GM18909 (cell line): Measurements from ENCODE around the gene FARP1.

ENCODE experiments used
- ATAC-seq: cut with Tn5 transposase; IDR thresholded peaks from one replicate; pipeline ENCODE4 v1.9.1; 2021; ENCODE audit warnings: mild to moderate bottlenecking; ENCODE audit not compliant: unreplicated experiment, poor library complexity

Gene FARP1

GRCh38 chr13:98468929-98469328, 326.0 kb downstream of the FARP1 start:
- no peak for ATAC-seq

DNA sequence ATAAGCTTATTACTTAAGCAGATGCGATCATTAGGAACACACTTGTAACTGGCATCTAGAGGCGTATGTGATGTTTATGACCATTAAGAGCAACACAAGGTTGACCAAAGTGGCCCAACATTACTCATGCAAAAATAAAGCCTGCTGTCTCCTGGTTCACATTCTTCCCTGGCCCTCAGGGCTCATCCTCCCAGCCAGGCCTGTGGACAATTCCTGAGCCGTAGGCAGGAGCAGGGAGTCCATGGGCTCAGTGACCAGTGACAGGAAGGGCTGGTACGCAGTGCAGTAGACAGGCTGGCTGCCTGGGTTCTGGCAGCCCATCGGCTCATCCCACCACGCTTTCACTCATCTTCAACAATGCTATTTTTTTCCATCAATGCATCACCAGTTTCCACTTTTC, 328.0 kb downstream of the FARP1 start:
- ATAC-seq: no peak

DNA sequence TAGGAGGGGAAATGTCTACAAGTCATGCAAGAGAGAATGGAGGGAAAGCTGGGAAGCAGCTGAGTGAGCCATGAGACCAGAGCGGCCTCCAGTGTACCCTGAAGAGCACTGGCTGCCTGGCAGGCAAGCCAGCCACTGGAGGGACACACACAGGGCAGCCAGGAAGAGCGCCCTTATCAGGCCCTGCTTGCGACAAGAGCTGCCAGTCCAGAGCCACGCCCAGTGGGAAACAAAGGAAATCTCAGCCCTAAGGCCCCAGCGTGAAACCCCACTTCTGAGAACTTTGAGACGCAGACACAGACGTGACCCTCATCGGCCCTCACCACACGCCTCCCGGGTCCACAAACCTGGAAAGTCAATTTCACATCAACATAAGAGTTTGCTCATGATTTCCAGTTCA, 329.0 kb downstream of the FARP1 start:
- ATAC-seq: no peak

- ATAC-seq: no peak
Measured at GRCh38 chr13:98473135-98473787, 330.4 kb downstream of the FARP1 start.

GRCh38 chr13:98473788-98474144, 330.9 kb downstream of the FARP1 start:
- ATAC-seq: no peak

GRCh38 chr13:98474292-98474691, 331.4 kb downstream of the FARP1 start:
- no peak for ATAC-seq

GRCh38 chr13:98474761-98475160, 331.9 kb downstream of the FARP1 start:
- no peak for ATAC-seq

- ATAC-seq: no peak
Measured at GRCh38 chr13:98475522-98475921, 332.6 kb downstream of the FARP1 start.

- peak; percentile 42 for ATAC-seq
Measured at GRCh38 chr13:98476106-98476505, 333.2 kb downstream of the FARP1 start.

DNA sequence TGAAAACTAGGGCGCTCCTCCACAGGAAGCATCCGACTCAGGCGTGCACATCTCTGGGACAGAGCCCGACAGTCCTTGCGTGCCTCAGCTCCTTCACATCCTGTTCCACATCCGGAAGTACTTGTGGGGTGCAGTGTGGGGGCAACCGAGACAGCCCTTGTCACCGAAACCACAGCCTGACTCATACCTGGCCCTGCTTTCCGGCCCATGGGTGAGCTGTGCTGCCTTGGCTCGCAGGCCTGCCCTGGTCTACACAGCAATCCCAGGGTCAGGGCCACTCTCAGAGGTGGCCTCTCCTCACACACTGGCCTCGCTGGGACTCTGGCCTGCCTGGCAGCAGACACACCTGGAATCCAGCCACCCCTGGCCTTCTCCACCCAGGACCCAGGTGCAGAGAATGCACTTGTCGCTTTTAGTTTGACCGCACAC, 333.7 kb downstream of the FARP1 start:
- ATAC-seq: peak; percentile 93

DNA sequence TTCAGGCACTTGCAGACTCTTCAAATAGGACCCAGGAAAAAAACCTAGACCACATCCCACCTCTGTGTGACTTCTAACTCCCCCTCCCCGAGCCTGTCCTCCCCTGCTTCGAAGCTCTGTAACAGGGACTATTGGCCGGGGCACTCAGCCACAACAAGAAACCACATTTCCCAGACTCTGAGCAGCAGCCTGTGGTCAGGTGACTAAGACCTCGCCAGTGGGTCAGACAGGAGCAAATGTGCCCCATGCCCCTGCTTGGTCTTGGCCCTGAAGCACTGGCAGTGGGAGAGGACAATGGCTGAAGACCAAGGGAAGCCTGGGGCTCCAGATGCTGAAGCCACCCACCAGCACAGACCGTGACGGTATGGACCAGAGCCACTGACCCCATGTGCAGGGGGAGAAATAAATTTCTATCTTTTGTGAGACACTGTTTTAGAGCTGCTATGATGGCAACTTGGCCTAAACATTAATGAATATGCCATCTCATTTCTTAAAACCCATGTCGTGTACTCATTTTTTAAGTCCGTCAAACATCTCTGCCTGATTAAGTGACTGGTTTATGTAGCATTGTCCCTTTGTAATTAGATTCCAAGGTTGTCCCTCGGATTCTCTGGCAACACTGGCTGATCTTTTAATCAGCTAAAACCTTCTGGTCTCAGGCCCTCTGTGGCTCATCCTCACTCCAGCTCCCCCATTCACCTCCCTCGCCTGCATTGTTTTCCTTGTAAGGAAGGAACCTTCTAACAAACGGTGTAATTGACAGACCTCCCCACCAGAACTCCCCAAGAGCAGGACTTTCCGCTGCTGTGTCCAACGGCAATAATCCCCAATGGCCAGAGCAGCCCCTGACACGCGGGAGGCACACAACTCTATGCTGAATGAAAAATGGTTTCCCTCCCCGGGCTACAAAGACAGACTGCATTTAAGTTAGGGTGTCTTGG, 335.6 kb downstream of the FARP1 start:
- ATAC-seq: peak; percentile 51

DNA sequence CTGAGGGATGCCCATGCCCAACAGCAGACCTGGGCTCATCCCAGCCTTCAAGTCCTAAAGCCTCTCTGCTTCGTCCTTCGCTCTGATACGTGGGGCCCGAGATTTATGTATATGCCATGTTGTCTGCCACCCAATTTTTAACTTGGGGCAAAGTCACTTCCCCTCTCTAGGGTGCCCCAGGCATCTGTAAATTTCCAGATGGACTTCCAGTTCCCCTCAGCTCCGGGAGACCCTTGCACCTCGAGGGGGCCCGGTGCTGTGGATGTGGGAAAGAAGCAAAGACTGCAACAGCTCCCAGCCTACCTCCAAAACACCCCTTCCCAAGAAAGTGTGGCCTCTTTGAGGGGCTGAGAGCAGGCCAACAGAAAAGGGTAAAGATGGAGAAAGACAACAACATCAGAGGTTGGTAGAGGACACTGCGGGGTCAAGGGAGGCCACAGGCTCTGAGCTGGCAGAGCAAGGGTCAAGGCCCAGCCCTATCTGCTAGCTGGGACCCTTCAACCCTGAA, 336.7 kb downstream of the FARP1 start:
- ATAC-seq: no peak

GRCh38 chr13:98480915-98481877, 338.3 kb downstream of the FARP1 start:
- peak; percentile 25 for ATAC-seq

- ATAC-seq: no peak
Measured at GRCh38 chr13:98482476-98483444, 339.9 kb downstream of the FARP1 start.

- ATAC-seq: no peak
Measured at GRCh38 chr13:98483601-98484288, 340.9 kb downstream of the FARP1 start.

DNA sequence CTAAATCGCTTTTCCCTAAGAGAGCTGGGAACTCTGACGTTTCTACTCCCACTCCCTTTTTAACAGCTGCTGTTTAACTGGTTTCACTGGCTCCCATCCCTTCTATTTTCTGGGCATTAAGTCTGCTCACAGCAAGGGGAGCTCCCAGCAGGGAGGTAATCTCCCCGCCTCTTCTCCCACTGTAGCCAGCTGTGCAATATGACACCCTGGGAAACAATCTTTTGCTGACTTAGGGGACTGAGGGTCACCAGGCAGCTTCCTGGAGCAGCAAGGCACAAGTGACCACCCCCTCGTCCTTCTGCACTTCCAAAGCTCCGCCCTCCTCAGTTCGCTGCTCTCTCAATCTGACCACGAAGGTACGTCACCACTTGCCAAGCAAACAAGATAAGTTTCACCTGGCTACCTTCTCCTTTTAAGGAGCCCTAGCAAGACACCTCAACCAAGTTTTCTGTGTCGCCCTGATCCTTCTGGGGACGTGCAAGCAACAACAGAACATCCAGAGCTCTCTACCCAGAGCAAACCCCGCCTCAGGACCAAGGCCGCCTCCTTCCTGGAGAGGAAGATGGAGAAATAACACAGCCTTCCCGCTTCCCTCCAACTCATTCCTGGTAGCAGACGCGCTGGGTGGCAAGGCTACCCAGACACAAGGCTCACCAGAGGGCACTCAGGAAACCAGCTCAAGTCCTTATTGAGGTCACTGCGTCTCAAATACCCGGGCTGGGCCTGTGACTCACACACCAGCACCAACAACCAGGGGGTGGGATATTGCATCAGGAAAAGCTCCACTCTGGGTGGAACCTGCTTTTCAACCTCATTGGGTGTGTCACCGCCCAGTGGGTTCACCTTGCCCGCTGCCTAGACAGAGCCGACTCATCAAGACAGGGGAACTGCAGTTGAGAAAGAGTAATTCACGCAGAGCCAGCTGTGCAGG, 341.7 kb downstream of the FARP1 start:
- peak; percentile 38 for ATAC-seq

GRCh38 chr13:98485561-98485960, 342.7 kb downstream of the FARP1 start:
- no peak for ATAC-seq

DNA sequence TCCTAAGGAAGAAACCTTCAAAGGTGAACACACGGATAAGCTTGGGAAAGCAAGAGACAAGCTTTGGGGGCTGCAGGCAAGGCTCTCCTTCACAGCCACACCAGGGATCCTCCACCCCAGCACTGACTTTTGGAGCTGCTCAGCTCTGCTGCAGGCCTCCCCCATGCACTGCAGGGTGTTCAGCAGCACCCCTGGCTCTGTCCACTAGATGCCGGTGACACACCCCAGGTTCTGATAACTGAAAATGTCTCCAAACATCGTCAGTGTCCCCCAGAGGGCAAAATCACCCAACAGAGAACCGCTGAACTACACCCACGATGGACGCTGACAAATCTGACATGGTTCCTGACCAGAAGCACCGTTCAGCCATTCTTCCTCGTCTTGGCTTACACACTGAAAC, 343.5 kb downstream of the FARP1 start:
- no peak for ATAC-seq
